ENCODE results near the gene TICAM2. TPM values are rescaled to one million over a fixed set of nuclear protein-coding genes. Genes with fewer than 3 reads are reported as not detected.

The TICAM2 gene
- total RNA-seq, 3 donors from 2014 or later, result 1.9 to 4.3 (median 3.5) TPM

DNA sequence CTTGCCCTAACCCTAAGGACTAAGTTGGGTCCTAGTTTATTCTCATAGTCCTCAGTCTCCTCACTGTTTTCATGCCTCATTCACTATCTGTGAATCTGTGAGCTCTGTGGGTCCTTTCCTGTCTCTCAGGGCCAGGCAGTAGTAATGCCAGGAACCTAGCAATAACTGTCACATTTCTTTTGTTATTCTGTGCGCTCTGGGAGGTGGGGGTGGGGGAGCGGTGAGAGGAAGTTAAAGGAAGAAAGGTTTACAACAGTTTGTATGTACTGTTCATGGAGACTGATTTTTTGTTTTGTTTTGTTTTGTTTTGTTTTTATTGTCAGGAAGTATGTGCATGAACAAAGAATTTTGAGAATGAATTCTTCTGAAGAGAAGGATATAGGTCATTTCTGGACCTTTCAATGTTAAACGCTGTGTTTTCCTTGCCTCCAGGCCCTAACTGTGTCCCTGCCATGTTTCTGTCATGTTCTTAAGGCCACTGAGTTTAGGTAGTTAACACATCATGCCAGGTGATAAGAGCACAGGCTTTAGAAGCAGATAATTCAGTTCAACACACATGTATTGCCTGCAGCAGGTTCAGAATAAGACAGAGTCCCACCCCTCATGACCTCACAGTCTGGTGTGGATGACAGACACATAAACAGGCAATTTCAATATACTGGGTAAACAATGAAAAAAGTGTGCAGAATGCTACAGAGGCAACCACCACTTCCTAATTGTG lies 44.5 kb downstream of the TICAM2 start:
- TF ChIP-seq, protein P1, sequence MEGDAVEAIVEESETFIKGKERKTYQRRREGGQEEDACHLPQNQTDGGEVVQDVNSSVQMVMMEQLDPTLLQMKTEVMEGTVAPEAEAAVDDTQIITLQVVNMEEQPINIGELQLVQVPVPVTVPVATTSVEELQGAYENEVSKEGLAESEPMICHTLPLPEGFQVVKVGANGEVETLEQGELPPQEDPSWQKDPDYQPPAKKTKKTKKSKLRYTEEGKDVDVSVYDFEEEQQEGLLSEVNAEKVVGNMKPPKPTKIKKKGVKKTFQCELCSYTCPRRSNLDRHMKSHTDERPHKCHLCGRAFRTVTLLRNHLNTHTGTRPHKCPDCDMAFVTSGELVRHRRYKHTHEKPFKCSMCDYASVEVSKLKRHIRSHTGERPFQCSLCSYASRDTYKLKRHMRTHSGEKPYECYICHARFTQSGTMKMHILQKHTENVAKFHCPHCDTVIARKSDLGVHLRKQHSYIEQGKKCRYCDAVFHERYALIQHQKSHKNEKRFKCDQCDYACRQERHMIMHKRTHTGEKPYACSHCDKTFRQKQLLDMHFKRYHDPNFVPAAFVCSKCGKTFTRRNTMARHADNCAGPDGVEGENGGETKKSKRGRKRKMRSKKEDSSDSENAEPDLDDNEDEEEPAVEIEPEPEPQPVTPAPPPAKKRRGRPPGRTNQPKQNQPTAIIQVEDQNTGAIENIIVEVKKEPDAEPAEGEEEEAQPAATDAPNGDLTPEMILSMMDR (IDR thresholded peaks at IDR 0.05), result no peak
- H3K4me1 ChIP-seq (ENCODE audit: low read depth), result peaks cover 4% of the 10 kb centered on the region
- intact Hi-C loops (cut with DNase I, micrococcal nuclease), result no loop called here
- ATAC-seq, result peak; percentile 77
- H3K36me3 ChIP-seq (ENCODE audit: low read depth), result no peaks in the 10 kb centered on the region
- peak in 1 of 3 donors; percentile 65 for DNase-seq
- H3K9me3 ChIP-seq, result no peaks in the 10 kb centered on the region
- no peak overlapping the region for H3K4me3 ChIP-seq

DNA sequence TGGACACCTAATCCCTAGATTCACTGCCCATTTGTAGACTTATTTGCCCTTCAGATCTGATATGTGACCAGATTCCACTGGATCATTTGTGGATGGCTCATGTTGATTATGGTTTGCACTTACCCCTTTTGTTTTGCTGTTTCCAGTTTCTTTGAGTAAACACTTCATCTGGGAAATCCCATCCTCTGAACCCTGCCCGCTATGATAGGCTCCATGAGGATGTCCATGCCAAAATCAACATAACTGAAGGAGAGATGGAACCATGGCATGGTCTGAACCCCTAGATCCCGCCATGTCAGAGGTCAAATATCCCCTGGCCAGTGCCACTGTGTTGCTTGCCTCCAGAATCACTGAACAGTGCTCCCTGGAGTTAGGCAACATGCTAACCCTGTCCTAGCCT lies 46.0 kb downstream of the TICAM2 start:
- ATAC-seq (no peak), DNase-seq (no peak)
- Histone ChIP-seq H3K36me3 (ENCODE audit: low read depth) (no peaks in the 10 kb centered on the region), H3K4me3 (no peak overlapping the region), H3K9me3 (no peaks in the 10 kb centered on the region), H3K4me1 (ENCODE audit: low read depth) (peaks cover 4% of the 10 kb centered on the region)
- TF ChIP-seq, protein P1 (IDR thresholded peaks at IDR 0.05), result no peak
- intact Hi-C loops (cut with DNase I, micrococcal nuclease), result no loop called here

DNA sequence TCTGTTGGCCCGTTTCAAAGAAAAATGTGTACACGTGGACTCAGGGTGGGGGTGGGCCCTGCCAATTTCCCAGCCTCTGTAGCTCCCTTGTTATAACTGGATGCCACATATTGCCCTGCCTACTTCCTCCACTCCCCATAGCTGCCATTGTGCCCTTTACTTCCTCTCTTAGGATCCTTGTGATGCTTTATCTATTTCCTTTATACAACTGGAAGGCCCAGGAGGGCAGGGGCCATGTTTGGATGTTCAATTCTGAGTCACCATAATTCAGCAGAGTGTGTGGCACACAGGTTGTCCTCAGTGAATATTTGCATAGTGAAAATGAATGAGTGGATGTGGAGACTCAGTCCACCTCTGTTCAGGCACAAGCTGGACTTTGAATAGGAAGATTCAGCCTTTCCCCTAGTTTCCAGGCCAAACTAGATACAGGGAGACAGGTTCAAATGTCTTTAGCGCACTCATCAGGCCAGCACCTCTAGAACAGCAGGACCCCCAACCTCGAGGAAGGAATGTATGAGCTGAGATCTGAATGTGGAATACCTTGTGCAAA lies 47.1 kb downstream of the TICAM2 start:
- TF ChIP-seq, protein P1 (IDR thresholded peaks at IDR 0.05), result no peak
- Histone ChIP-seq H3K4me3 (no peak overlapping the region), H3K9me3 (no peaks in the 10 kb centered on the region), H3K36me3 (ENCODE audit: low read depth) (no peaks in the 10 kb centered on the region), H3K4me1 (ENCODE audit: low read depth) (peaks cover 4% of the 10 kb centered on the region)
- DNase-seq (no peak), ATAC-seq (peak; percentile 77)
- intact Hi-C loops (cut with DNase I, micrococcal nuclease), result no loop called here

DNA sequence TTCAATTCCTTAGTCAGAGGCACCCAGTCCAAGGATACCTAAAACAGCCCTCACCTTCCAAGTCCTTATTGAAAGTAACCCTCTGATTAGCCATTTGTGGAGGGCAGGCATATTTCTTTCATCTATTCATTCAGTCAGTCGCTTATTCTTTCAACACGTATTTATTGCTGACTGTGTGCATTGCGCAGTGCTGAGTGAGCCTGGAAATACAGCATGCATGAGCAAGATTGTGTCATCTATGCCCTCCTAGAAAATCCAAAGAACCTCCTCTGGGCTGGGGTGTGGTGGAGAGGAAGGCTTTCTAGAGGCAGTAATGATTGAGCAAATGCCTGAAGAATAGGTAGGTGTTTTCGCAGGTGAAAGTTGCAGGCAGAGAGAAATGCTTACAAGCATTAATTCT lies 49.2 kb downstream of the TICAM2 start:
- H3K9me3 ChIP-seq, result no peaks in the 10 kb centered on the region
- H3K36me3 ChIP-seq (ENCODE audit: low read depth), result no peaks in the 10 kb centered on the region
- no peak for DNase-seq
- intact Hi-C loops (cut with DNase I, micrococcal nuclease), result no loop called here
- H3K4me3 ChIP-seq, result no peak overlapping the region
- no peak for ATAC-seq
- peaks cover 2% of the 10 kb centered on the region for H3K4me1 ChIP-seq (ENCODE audit: low read depth)
- TF ChIP-seq, protein P1 (IDR thresholded peaks at IDR 0.05), result no peak

DNA sequence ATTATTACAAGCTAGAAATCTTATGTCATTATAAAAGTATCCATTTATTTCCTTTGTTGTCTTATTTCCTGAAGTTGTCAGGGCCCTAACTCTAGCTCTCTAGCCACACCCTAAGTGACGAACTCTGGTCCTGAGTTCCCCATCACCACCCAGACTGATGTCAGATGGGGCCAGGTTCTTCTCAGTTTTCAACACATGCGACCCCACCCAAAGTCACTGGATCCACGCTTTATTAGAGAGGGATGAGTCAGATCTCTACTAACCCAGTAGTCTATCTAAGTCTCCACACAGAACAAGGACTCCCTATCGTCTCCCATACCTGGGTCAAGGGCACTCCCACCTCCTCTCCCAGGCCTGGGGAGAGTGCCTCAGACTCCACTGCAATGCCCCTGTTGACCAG lies 50.9 kb downstream of the TICAM2 start:
- peak in 1 of 3 donors; percentile 41 for DNase-seq
- peak; percentile 89 for ATAC-seq

More for the DNA sequence above, 50.9 kb downstream of the TICAM2 start:
- Histone ChIP-seq H3K4me1 (ENCODE audit: low read depth) (no peaks in the 10 kb centered on the region), H3K9me3 (peaks cover under 1% of the 10 kb centered on the region), H3K4me3 (no peak overlapping the region), H3K36me3 (ENCODE audit: low read depth) (no peaks in the 10 kb centered on the region)
- TF ChIP-seq, protein P1 (IDR thresholded peaks at IDR 0.05), result no peak
- intact Hi-C loops (cut with DNase I, micrococcal nuclease), result no loop called here
